Sigmoid colon (tissue), 3 donors: ENCODE results near the gene DDX39B.

Experiments
- CTCF ChIP-seq, 4 experiments: fragments of 450-650 bp in 3 of 4; fragments of 200-600 bp in 1 of 4; IDR thresholded peaks; one replicate each; pipeline ENCODE4 v1.5.1; 2016 to 2019; ENCODE audit warnings: antibody characterized with exemption in 4 of 4, mild to moderate bottlenecking in 3 of 4, moderate library complexity in 2 of 4
- POLR2A ChIP-seq, 2 donors: fragments of 450-650 bp; IDR thresholded peaks; one replicate each; pipeline ENCODE4 v1.6.1; 2016; ENCODE audit warnings: antibody characterized with exemption in 2 of 2, mild to moderate bottlenecking in 2 of 2, moderate library complexity in 2 of 2

GRCh38 chr6:31579119-31579505, 37.3 kb upstream of the DDX39B start:
- TF ChIP-seq POLR2A (IDR thresholded peaks at IDR 0.05) (no peak), CTCF (IDR thresholded peaks at IDR 0.05) (no peak)
